SH-SY5Y (cell line): ENCODE data around the gene ARHGAP15.

ENCODE experiments used
- GATA2 ChIP-seq: IDR thresholded peaks from 2 replicates; pipeline ENCODE4 v1.6.1; 2011; ENCODE audit warnings: mild to moderate bottlenecking, low read depth, low read length
- GATA3 ChIP-seq: IDR thresholded peaks from 2 replicates; pipeline ENCODE4 v1.6.1; 2011; ENCODE audit warnings: low read depth, mild to moderate bottlenecking, low read length, moderate library complexity

- TF ChIP-seq GATA3 (no peak), GATA2 (no peak)
Observed at GRCh38 chr2:143608063-143608423, 478.8 kb downstream of the ARHGAP15 start.
